T47D (cell line): ENCODE data around the gene RSPO1.

ENCODE experiments used
- DNase-seq, 2 experiments: peaks; one replicate each; pipeline versions ENCODE4 v3.0.0 to v3.0.0-alpha.2; 2011 to 2012; ENCODE audit warnings: low read depth in 1 of 2, low spot score in 1 of 2
- JUND ChIP-seq: IDR thresholded peaks from 2 replicates; pipeline ENCODE4 v1.6.1; 2012; ENCODE audit warnings: low read depth
- in situ Hi-C: cut with HindIII; loops from 2 replicates; pipeline ENCODE4 v1.10.0; 2016; ENCODE audit warnings: low sequenced_read_pairs, low pct_unique_long_range_greater_than_20kb

RSPO1 gene

GRCh38 chr1:37651803-37652202 lies 17.1 kb upstream of the RSPO1 start:
- in situ Hi-C loops: no loop called here
- DNase-seq: no peak
- no peak for TF ChIP-seq JUND

GRCh38 chr1:37650721-37651120 lies 16.0 kb upstream of the RSPO1 start:
- no peak for DNase-seq
- no peak for TF ChIP-seq JUND
- in situ Hi-C loops: no loop called here

- no peak for DNase-seq
- TF ChIP-seq JUND: no peak
- in situ Hi-C loops: no loop called here
These were observed 15.5 kb upstream of the RSPO1 start for GRCh38 chr1:37650173-37650572.

- in situ Hi-C loops: no loop called here
- TF ChIP-seq JUND: no peak
- peak in 1 of 2 experiments; percentile 20 for DNase-seq
These were observed 12.6 kb upstream of the RSPO1 start for GRCh38 chr1:37647281-37647680.

GRCh38 chr1:37641059-37641458 lies 6.4 kb upstream of the RSPO1 start:
- DNase-seq: no peak
- TF ChIP-seq JUND: no peak
- in situ Hi-C loops: no loop called here

GRCh38 chr1:37636435-37636834 lies 1.7 kb upstream of the RSPO1 start:
- DNase-seq: no peak
- in situ Hi-C loops: no loop called here
- TF ChIP-seq JUND: no peak

GRCh38 chr1:37634992-37635902 lies 555 bp upstream of the RSPO1 start:
- no peak for TF ChIP-seq JUND
- in situ Hi-C loops: no loop called here
- no peak for DNase-seq

GRCh38 chr1:37633938-37634243 lies 801 bp downstream of the RSPO1 start:
- DNase-seq: no peak
- in situ Hi-C loops: no loop called here

GRCh38 chr1:37633040-37633937 lies 1.4 kb downstream of the RSPO1 start:
- TF ChIP-seq JUND: no peak
- in situ Hi-C loops: no loop called here
- no peak for DNase-seq

More at GRCh38 chr1:37633938-37634243, 801 bp downstream of the RSPO1 start:
- no peak for TF ChIP-seq JUND

- TF ChIP-seq JUND: no peak
- in situ Hi-C loops: no loop called here
- no peak for DNase-seq
These were observed 3.7 kb downstream of the RSPO1 start for GRCh38 chr1:37631036-37631435.

- DNase-seq: no peak
- TF ChIP-seq JUND: no peak
- in situ Hi-C loops: no loop called here
These were observed 4.2 kb downstream of the RSPO1 start for GRCh38 chr1:37630426-37631028.

GRCh38 chr1:37629726-37630425 lies 4.8 kb downstream of the RSPO1 start:
- no peak for TF ChIP-seq JUND
- in situ Hi-C loops: no loop called here

More at GRCh38 chr1:37629726-37630425, 4.8 kb downstream of the RSPO1 start:
- DNase-seq: no peak
